Pancreas (tissue), 10 donors: ENCODE results near the gene TCF25. TPM values are rescaled to one million over a fixed set of nuclear protein-coding genes. Genes with fewer than 3 reads are reported as not detected.
"Not testable (repeated sequence)": the region's sequence is repeated elsewhere in the genome, so short reads cannot be mapped to it uniquely, and the experiment has no call there.

Experiments
- ATAC-seq, 4 donors: fragments of 200-7000 bp; cut with Tn5 transposase; one replicate each; pipeline versions ENCODE4 v1.8.0 to v1.9.1; 2020; ENCODE audit warnings: mild to moderate bottlenecking in 4 of 4, moderate library complexity in 4 of 4
- DNase-seq, 6 donors: peaks; one replicate each; pipeline ENCODE4 v3.0.0-alpha.2; 2020
- FAIRE-seq: peaks from 2 replicates; lab custom pipeline; 2012; peaks lifted over from hg19 to GRCh38; lab: Jason Lieb, UNC
- H3K27ac ChIP-seq, 4 donors: fragments of 200-600 bp; sonication (generic); 1 replicate in 3 of 4; 2 replicates in 1 of 4; pipeline versions ENCODE4 v1.5.0 to v1.8.0; 2020
- H3K27me3 ChIP-seq, 4 donors: fragments of 200-600 bp; one replicate each; pipeline ENCODE4 v1.8.0; 2021
- H3K36me3 ChIP-seq, 3 donors: fragments of 200-600 bp; sonication (generic) in 1 of 3; one replicate each; pipeline versions ENCODE4 v1.5.0 to v1.8.0; 2020 to 2021
- H3K4me1 ChIP-seq, 3 donors: fragments of 200-600 bp; one replicate each; pipeline ENCODE4 v1.8.0; 2021
- H3K4me3 ChIP-seq, 4 donors: fragments of 200-600 bp; sonication (generic) in 2 of 4; one replicate each; pipeline versions ENCODE4 v1.5.0 to v1.8.0; 2020 to 2021
- H3K9me3 ChIP-seq, 4 donors: fragments of 200-600 bp; one replicate each; pipeline ENCODE4 v1.8.0; 2021
- CTCF ChIP-seq, 4 donors: fragments of 200-600 bp; sonication (generic) in 3 of 4; IDR thresholded peaks; one replicate each; pipeline versions ENCODE4 v1.5.0 to v1.8.0; 2021; ENCODE audit warnings: antibody characterized with exemption in 4 of 4
- WGBS, 2 donors: extraction: QIAGEN DNeasy Blood & Tissue Kit; methylation state at CpG; one replicate each; pipeline ENCODE4 v1.1.7; 2013; 5-methylcytosine and 5-hydroxymethylcytosine counted together
- intact Hi-C, 3 donors: fragments of 100-400 bp; cut with DNase I; formaldehyde crosslinking; loops; one replicate each; pipeline versions ENCODE4 v1.11.1 to v1.14.2; 2022
- polyA plus RNA-seq, 2 donors: library from polyadenylated mRNA; stranded (reverse); fragments of 200-250 nt; gene quantifications; one replicate each; pipeline ENCODE4 v1.2.3, GENCODE V29; 2013
- total RNA-seq, 6 donors: library from RNA; stranded (reverse); fragmentation: NEBNext Ultra II Directional in 4 of 6; extraction: Animal tissue kit (Norgen Biotek cat#: 25700) in 4 of 6; gene quantifications; one replicate each; pipeline versions ENCODE4 v1.2.1 to v1.2.4, GENCODE V29; 2021 to 2023
- donor health status: healthy with polysubstance abuse.
- donor health status: DM: no; HTN: no; CAD: no; lungs with moderate emphysema.
- donor health status: DM: no; HTN: no; CAD: no.
- donor health status: control.
- donor health status: control.
- donor health status: Bipolar disorder and iron deficiency.
- donor health status: DM: yes; HTN: yes; CAD: no.
- donor health status: DM: no; HTN: no; CAD: no.
- donor health status: DM: no; HTN: no; CAD: no.
- donor health status: DM: yes; HTN: yes; CAD: no.

Gene TCF25
- total RNA-seq (100 to 1,000 TPM in 3 of 6 donors, 10 to 100 TPM in 3; 81.0 to 119 (median 100) TPM), polyA plus RNA-seq (100 to 1,000 TPM; 193 to 250 TPM)

DNA sequence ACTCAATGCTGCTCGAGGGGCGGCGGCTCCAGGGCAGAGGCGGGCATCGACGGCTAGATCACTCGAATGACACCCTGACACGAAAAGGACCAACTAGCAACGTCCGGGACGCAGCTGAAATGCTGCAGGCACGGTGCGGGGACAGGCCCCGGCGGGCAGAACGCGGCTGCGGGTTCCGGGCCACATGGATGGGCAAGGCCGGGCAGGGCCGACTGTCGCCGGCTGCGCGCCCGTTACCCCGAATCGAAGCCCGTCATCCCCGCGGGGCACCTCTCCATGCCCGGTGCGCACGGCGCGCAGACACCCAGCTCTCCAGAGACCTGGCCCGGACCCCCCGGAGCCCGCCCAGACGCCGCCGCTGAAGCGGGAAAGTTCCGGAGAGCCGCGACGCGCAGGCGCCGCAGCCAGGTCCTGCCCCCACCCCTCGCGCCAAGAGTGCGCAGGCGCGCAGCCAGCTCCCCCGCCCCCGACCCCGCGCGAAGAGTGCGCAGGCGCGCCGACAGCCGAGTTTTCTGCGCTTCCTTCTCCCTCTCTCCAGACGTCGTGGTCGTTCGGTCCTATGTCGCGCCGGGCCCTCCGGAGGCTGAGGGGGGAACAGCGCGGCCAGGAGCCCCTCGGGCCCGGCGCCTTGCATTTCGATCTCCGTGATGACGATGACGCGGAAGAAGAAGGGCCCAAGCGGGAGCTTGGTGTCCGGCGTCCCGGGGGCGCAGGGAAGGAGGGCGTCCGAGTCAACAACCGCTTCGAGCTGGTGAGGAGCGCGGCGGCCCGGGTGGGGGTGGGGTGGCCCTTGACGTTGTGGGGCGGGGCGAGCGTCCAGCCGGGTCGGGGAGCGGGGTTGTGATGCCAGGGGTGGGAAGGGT is at the start of gene TCF25:
TSS of gene TCF25 (plus strand) at position 484 of the 863 bp plus-strand sequence. CDS start at position 560, 76 bp downstream.
- TF ChIP-seq CTCF (IDR thresholded peaks at IDR 0.05) = no peak
- H3K27me3 ChIP-seq = no peaks in the 10 kb centered on the region
- intact Hi-C loops = no loop called here
- peaks cover 4 to 13% (median 4%) of the 10 kb centered on the region in 3 donors for H3K4me1 ChIP-seq
- no peaks in the 10 kb centered on the region for H3K9me3 ChIP-seq
- H3K36me3 ChIP-seq = no peaks in the 10 kb centered on the region
- peak within 1 kb of the TSS; percentile 89 to 99 (median 96) for H3K27ac ChIP-seq
- no peak for FAIRE-seq
- peak within 1 kb of the TSS; percentile 67 to 93 (median 77) for H3K4me3 ChIP-seq
- WGBS, 2 donors = 0 to 1% methylated on average over 60 to 104 of the region's 104 CpGs
- DNase-seq = peak; percentile 78 to 95 (median 90)
- peak; percentile 73 to 85 (median 82) for ATAC-seq

DNA sequence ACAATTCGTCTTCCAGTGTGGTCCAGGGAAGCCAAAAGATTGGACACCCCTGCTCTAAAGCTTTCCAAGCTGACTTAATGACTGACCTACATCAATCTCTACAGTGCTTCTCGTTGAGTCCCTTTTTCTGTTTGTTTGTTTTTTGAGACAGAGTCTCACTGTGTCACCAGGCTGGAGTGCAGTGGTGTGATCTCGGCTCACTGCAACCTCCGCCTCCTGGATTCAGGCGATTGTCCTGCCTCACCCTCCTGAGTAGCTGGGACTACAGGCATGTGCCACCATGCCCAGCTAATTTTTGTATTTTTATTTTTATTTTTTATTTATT is 49.6 kb upstream of the TCF25 start:
- H3K4me1 ChIP-seq, intact Hi-C loops, H3K27me3 ChIP-seq, H3K9me3 ChIP-seq, ATAC-seq, H3K4me3 ChIP-seq, H3K36me3 ChIP-seq, DNase-seq, FAIRE-seq, H3K27ac ChIP-seq: not testable (repeated sequence)
- 80 to 82% methylated on average over 5 of the region's 5 CpGs for WGBS, 2 donors

GRCh38 chr16:89826531-89827382 is 46.6 kb upstream of the TCF25 start:
- TF ChIP-seq CTCF (IDR thresholded peaks at IDR 0.05) = no peak
- no peaks in the 10 kb centered on the region for H3K27me3 ChIP-seq
- H3K36me3 ChIP-seq = no peaks in the 10 kb centered on the region
- H3K4me3 ChIP-seq = peak overlapping the region in 1 of 4 donors; percentile 47
- H3K27ac ChIP-seq = no peak overlapping the region
- intact Hi-C loops = no loop called here
- no peak for FAIRE-seq
- DNase-seq = no peak
- no peaks in the 10 kb centered on the region for H3K4me1 ChIP-seq
- ATAC-seq = no peak
- H3K9me3 ChIP-seq = no peaks in the 10 kb centered on the region
- 82 to 83% methylated on average over 26 of the region's 26 CpGs for WGBS, 2 donors

GRCh38 chr16:89827383-89828198 is 45.8 kb upstream of the TCF25 start:
- peak; percentile 47 to 65 (median 52) for ATAC-seq
- intact Hi-C loops = no loop called here

More at GRCh38 chr16:89827383-89828198, 45.8 kb upstream of the TCF25 start:
- Histone ChIP-seq H3K4me1 (no peaks in the 10 kb centered on the region), H3K4me3 (peak overlapping the region; percentile 16 to 59 (median 48)), H3K36me3 (no peaks in the 10 kb centered on the region), H3K27me3 (no peaks in the 10 kb centered on the region), H3K9me3 (no peaks in the 10 kb centered on the region), H3K27ac (peak overlapping the region; percentile 22 to 44 (median 42))
- FAIRE-seq (no peak), DNase-seq (peak in 5 of 6 donors; percentile 34 to 84 (median 49))
- no peak for TF ChIP-seq CTCF (IDR thresholded peaks at IDR 0.05)
- WGBS, 2 donors = 4% methylated on average over 43 of the region's 43 CpGs
